ENCODE measurements around the gene PROX1. TPM values are rescaled to one million over a fixed set of nuclear protein-coding genes. Genes with fewer than 3 reads are reported as not detected.
"Not testable (repeated sequence)": the region's sequence is repeated elsewhere in the genome, so short reads cannot be mapped to it uniquely, and the experiment has no call there.

The PROX1 gene
- total RNA-seq, 1 donor from 2014 or later = 3.6 TPM

GRCh38 chr1:214075305-214075998, 87.7 kb downstream of the PROX1 start:
- no peak for DNase-seq

GRCh38 chr1:214075999-214076707, 88.4 kb downstream of the PROX1 start:
- DNase-seq = no peak

- DNase-seq = no peak
These were observed 88.9 kb downstream of the PROX1 start for GRCh38 chr1:214076708-214077065.

- DNase-seq = no peak
These were observed 91.2 kb downstream of the PROX1 start for GRCh38 chr1:214078950-214079349.

- DNase-seq = no peak
These were observed 97.6 kb downstream of the PROX1 start for GRCh38 chr1:214085325-214085724.

GRCh38 chr1:214086945-214087344, 99.2 kb downstream of the PROX1 start:
- DNase-seq = no peak

- DNase-seq = not testable (repeated sequence)
These were observed 101.2 kb downstream of the PROX1 start for GRCh38 chr1:214089003-214089402.

All from skin of body (tissue), 2 donors.